Adrenal gland (tissue), 12 donors: ENCODE measurements around the gene RO60. TPM values are rescaled to one million over a fixed set of nuclear protein-coding genes. Genes with fewer than 3 reads are reported as not detected.

ENCODE experiments used
- DNase-seq, 7 donors: peaks; one replicate each; pipeline ENCODE4 v3.0.0-alpha.2; 2019 to 2020
- H3K27ac ChIP-seq, 5 donors: fragments of 200-600 bp; sonication (generic) in 4 of 5; 1 replicate in 3 of 5; 2 replicates in 2 of 5; pipeline versions ENCODE4 v1.5.1 to v1.8.0; 2016 to 2020; ENCODE audit warnings: mild to moderate bottlenecking in 1 of 5
- H3K27me3 ChIP-seq: fragments of 200-600 bp; 2 replicates; pipeline ENCODE4 v1.8.0; 2021
- H3K36me3 ChIP-seq, 2 donors: fragments of 200-600 bp; replicated peaks in 1 of 2; 1 replicate in 1 of 2; 2 replicates in 1 of 2; pipeline versions ENCODE4 v1.5.1 to v1.8.0; 2018 to 2022
- H3K4me1 ChIP-seq, 2 donors: fragments of 200-600 bp; replicated peaks in 1 of 2; 1 replicate in 1 of 2; 2 replicates in 1 of 2; pipeline versions ENCODE4 v1.5.1 to v1.8.0; 2018 to 2021
- H3K4me3 ChIP-seq, 4 donors: fragments of 200-600 bp; sonication (generic) in 3 of 4; one replicate each; pipeline ENCODE4 v1.5.1; 2016 to 2018
- H3K9me3 ChIP-seq, 3 donors: fragments of 200-600 bp; sonication (generic) in 1 of 3; replicated peaks in 1 of 3; 1 replicate in 2 of 3; 2 replicates in 1 of 3; pipeline versions ENCODE4 v1.5.1 to v1.8.0; 2016 to 2021
- CTCF ChIP-seq, 6 experiments: fragments of 450-650 bp in 4 of 6; fragments of 200-600 bp in 2 of 6; sonication (generic) in 1 of 6; IDR thresholded peaks; 1 replicate in 5 of 6; 2 replicates in 1 of 6; pipeline versions ENCODE4 v1.5.1 to v1.8.0; 2016 to 2021; ENCODE audit warnings: antibody characterized with exemption in 6 of 6, mild to moderate bottlenecking in 2 of 6, moderate library complexity in 1 of 6
- POLR2A ChIP-seq, 2 donors: fragments of 450-650 bp; IDR thresholded peaks; one replicate each; pipeline ENCODE4 v1.6.1; 2017; ENCODE audit warnings: antibody characterized with exemption in 2 of 2, mild to moderate bottlenecking in 2 of 2, moderate library complexity in 1 of 2
- WGBS, 4 donors: extraction: QIAGEN DNeasy Blood & Tissue Kit in 2 of 4; methylation state at CpG; one replicate each; pipeline versions ENCODE4 v1.1.5 to v1.1.7; 2013 to 2017; 5-methylcytosine and 5-hydroxymethylcytosine counted together
- intact Hi-C, 2 donors: fragments of 100-400 bp; cut with DNase I; formaldehyde crosslinking; loops; one replicate each; pipeline versions ENCODE4 v1.14.1 to v1.15.0; 2022 to 2023
- polyA plus RNA-seq, 3 donors: library from polyadenylated mRNA; stranded (reverse); fragments of 200-250 nt in 2 of 3; fragments of 350-450 nt in 1 of 3; fragmentation: Illumina TruSeq in 1 of 3; extraction: RNeasy Lipid Tissue Mini Kit (QIAGEN cat#74804) in 1 of 3; gene quantifications; one replicate each; pipeline ENCODE4 v1.2.3, GENCODE V29; 2013 to 2014
- total RNA-seq, 9 donors: library from RNA; depleted of rRNA in 4 of 9; stranded (reverse); fragments of >200 nt in 4 of 9; fragments of 120-200 nt in 1 of 9; fragmentation: NEBNext Ultra II Directional in 1 of 9; extraction: Animal tissue kit (Norgen Biotek cat#: 25700) in 1 of 9; gene quantifications; one replicate each; pipeline versions ENCODE4 v1.1.0 to v1.2.4, GENCODE V29; 2013 to 2023
- donor health status: healthy with polysubstance abuse.
- donor health status: Bipolar disorder and iron deficiency.
- donor health status: DM: yes; HTN: yes; CAD: no.
- donor health status: DM: no; HTN: no; CAD: no.
- donor health status: DM: no; HTN: no; CAD: no.
- donor health status: DM: yes; HTN: yes; CAD: no.

The RO60 gene
- total and polyA plus RNA-seq, 12 donors: 3.8 to 100 (median 72.8) TPM

- Histone ChIP-seq H3K4me3 (no peak overlapping the region), H3K4me1 (no peaks in the 10 kb centered on the region), H3K9me3 (no peaks in the 10 kb centered on the region), H3K27ac (no peak overlapping the region), H3K36me3 (peaks cover 0 to 47% of the 10 kb centered on the region in 2 donors), H3K27me3 (no peaks in the 10 kb centered on the region)
- TF ChIP-seq CTCF (IDR thresholded peaks at IDR 0.05) (no peak), POLR2A (IDR thresholded peaks at IDR 0.05) (no peak)
- WGBS, 4 donors: 93 to 96% (median 94%) methylated on average over 3 of the region's 3 CpGs
- no peak for DNase-seq
- intact Hi-C loops: no loop called here
Measured at GRCh38 chr1:193079187-193079586, 19.8 kb downstream of the RO60 start.

DNA sequence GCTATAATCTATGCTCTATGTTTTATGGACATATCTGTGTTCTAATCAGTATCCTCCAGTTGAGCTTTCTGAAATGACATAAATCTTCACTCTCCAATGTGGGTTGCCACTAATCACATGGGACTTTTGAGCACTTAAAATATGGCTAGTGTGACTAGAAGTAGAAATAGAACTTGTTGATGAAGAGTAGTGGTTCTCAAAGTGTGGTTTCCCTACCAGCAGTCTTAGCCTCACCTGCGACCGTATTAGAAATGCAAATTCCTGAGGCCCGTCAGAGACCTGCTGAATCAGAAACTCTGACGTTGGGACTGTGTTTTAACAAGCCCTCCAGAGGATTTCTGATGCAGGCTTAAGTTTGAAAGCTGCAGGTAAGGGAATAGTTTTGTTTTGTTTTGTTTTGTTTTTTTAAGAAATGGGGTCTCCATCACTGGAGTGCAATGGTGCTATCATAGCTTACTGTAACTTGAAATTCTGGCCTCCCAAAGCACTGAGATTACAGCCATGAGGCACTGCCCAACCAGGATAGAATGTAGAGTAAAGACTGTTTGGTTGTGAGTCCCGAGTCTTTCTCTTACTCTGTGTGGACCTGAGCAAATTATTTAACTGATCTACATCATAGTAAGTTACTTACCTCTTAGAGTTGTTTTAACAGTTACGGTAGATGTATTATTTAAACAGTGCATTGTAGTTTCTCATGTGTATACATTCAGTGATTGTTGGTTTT is 24.1 kb downstream of the RO60 start:
- Histone ChIP-seq H3K27me3 (no peaks in the 10 kb centered on the region), H3K4me3 (no peak overlapping the region), H3K36me3 (peaks cover 0 to 46% of the 10 kb centered on the region in 2 donors), H3K4me1 (no peaks in the 10 kb centered on the region), H3K9me3 (no peaks in the 10 kb centered on the region), H3K27ac (no peak overlapping the region)
- TF ChIP-seq CTCF (IDR thresholded peaks at IDR 0.05) (no peak), POLR2A (IDR thresholded peaks at IDR 0.05) (no peak)
- no peak for DNase-seq
- intact Hi-C loops: no loop called here
- 92 to 95% (median 94%) methylated on average over 6 of the region's 6 CpGs for WGBS, 4 donors

DNA sequence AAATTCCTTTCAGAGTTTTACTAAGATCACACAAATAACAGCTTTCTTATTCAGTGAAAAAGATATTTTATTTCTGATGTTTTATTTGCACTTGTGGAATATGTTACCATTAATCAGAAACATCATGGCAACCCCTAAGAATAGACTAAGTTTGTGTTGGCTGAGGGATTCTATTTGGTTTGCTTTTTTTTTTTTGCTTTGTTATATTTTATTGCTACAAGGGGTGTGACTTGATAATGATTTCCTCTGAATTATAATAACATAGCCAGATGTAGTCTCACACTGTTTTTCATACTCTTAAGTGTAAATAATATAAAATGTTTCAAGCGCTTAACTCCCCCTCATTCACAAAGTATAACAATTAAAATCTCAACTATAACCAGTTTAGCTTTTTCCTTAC is 25.9 kb downstream of the RO60 start:
- Histone ChIP-seq H3K4me1 (no peaks in the 10 kb centered on the region), H3K27ac (no peak overlapping the region), H3K9me3 (no peaks in the 10 kb centered on the region), H3K27me3 (no peaks in the 10 kb centered on the region), H3K4me3 (no peak overlapping the region), H3K36me3 (peaks cover 0 to 39% of the 10 kb centered on the region in 2 donors)
- 81 to 90% (median 86%) methylated on average over 1 of the region's 1 CpG for WGBS, 4 donors
- intact Hi-C loops: no loop called here
- no peak for DNase-seq
- TF ChIP-seq CTCF (IDR thresholded peaks at IDR 0.05) (no peak), POLR2A (IDR thresholded peaks at IDR 0.05) (no peak)

- intact Hi-C loops: no loop called here
- Histone ChIP-seq H3K36me3 (peaks cover 0 to 39% of the 10 kb centered on the region in 2 donors), H3K4me1 (no peaks in the 10 kb centered on the region), H3K27me3 (no peaks in the 10 kb centered on the region), H3K4me3 (no peak overlapping the region), H3K27ac (no peak overlapping the region), H3K9me3 (no peaks in the 10 kb centered on the region)
- WGBS, 4 donors: 91 to 96% (median 92%) methylated on average over 3 of the region's 3 CpGs
- DNase-seq: no peak
- TF ChIP-seq POLR2A (IDR thresholded peaks at IDR 0.05): no peak
- TF ChIP-seq CTCF (IDR thresholded peaks at IDR 0.05): no peak
Measured at GRCh38 chr1:193086342-193086741, 26.9 kb downstream of the RO60 start.
